PFSK-1 (cell line): ENCODE measurements around the gene SLC13A3.

Experiments
- FOXP2 ChIP-seq: optimal IDR thresholded peaks from 2 replicates; pipeline ENCODE3; 2011; ENCODE audit warnings: borderline replicate concordance, control low read depth, inconsistent platforms; ENCODE audit not compliant: insufficient read depth; ENCODE audit errors: extremely low read length, extremely low read depth
- POLR2AphosphoS5 ChIP-seq: IDR thresholded peaks from 2 replicates; pipeline ENCODE4 v1.6.1; 2012; ENCODE audit warnings: low read depth, mild to moderate bottlenecking, control low read depth, low read length, moderate library complexity
- REST ChIP-seq, 2 experiments: IDR thresholded peaks; 2 replicates each; pipeline versions ENCODE4 v1.6.1 to v1.8.0; 2011 to 2012; ENCODE audit warnings: low read depth in 2 of 2, low read length in 2 of 2, control low read depth in 1 of 2, inconsistent platforms in 1 of 2, mild to moderate bottlenecking in 1 of 2, moderate library complexity in 1 of 2; ENCODE audit not compliant: insufficient read depth in 1 of 2
- SIN3A ChIP-seq: IDR thresholded peaks from 2 replicates; pipeline ENCODE4 v1.6.1; 2012; ENCODE audit warnings: mild to moderate bottlenecking, low read length, moderate library complexity, borderline replicate concordance; ENCODE audit not compliant: insufficient read depth
- TAF1 ChIP-seq: IDR thresholded peaks from 2 replicates; pipeline ENCODE4 v1.6.1; 2012; ENCODE audit warnings: low read length, control low read depth, borderline replicate concordance; ENCODE audit not compliant: insufficient read depth

SLC13A3 gene

DNA sequence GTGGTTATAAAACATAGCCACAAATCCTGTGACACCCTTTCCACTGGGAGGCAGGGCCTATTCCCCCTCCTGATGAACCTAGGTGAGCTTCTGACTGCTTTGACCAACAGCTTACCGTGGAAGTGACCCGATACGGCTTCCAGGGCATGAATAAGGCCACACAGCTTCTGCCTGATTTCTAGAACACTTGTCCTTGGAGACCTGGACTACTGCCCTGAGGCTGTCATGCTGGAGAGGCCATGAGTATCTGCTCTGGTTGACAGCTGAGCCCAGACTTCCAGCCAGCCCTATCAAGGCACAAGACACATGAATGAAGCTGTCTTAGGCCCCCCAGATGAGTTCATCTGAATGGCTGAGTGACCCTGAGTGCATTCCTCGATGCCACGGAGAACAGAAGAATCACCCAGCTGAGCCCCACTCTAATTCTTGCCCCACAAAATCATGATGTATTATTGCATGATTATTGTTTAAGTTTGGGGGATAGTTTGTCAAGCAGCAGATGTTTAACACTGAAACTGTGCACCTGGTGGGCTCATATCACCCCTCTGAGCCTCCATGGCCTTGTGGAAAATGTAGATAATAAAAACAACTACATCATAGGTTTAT is 21.4 kb upstream of the SLC13A3 start:
- TF ChIP-seq TAF1 (no peak), REST (IDR thresholded peaks at IDR 0.05; ENCODE audit: insufficient read depth in 1 of 2, low read depth in 2 of 2, low read length in 2 of 2) (no peak), POLR2AphosphoS5 (no peak), SIN3A (no peak), FOXP2 (no peak)

DNA sequence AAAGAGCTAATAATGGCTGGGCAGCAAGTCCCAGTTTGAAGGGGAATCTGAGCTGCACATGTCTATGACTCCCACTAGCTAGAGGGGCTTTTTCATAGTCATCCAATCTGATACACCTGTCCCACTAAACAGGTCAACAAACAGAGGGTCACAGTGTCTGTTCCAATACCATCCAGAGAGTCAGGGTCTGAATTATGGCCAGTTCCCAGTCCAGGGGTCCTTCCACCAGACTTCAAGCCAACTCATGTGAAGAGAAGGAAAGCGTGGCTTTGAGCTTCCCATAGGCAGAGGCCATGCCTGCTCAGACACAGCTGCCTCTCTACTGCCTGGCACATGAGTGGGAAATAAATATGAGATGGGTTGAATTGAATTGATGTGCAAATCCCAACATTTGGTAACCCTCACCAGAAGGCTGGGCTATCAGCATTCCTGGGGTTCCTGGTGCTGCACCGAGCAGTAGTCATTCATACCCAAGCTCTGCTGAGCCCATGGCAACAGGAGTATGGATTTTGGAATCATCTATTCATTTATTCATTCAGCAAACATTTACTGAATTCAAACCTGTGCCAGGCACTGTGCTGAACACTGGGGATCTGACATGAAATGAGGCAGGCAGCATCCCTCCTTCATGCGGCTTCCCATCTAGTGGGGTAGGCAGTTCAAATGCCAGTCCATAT is 20.7 kb upstream of the SLC13A3 start:
- TF ChIP-seq SIN3A, result no peak
- TF ChIP-seq REST (IDR thresholded peaks at IDR 0.05; ENCODE audit: insufficient read depth in 1 of 2, low read depth in 2 of 2, low read length in 2 of 2), result no peak
- TF ChIP-seq TAF1, result no peak
- TF ChIP-seq FOXP2, result no peak
- no peak for TF ChIP-seq POLR2AphosphoS5

- TF ChIP-seq REST (IDR thresholded peaks at IDR 0.05; ENCODE audit: insufficient read depth in 1 of 2, low read depth in 2 of 2, low read length in 2 of 2) (no peak), SIN3A (no peak), TAF1 (no peak), POLR2AphosphoS5 (no peak)
Observed at GRCh38 chr20:46670585-46671584, 19.6 kb upstream of the SLC13A3 start.

DNA sequence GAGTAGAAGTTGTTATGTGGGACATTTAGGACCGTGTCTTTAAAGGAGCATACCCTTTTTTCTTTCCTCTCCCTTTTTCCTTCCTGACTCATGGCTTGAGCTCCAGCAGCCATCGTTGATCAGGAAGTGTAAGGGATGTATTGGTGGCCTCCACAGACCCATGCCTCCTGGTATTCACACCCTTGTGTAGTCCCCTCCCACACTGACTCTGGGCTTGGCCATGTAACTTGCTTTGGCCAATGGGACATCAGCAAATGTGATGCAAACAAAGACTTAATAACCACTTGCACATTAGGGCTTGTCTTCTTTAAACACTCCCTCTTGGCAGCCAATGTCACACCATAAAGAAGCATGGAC is 18.9 kb upstream of the SLC13A3 start:
- TF ChIP-seq TAF1 (no peak), POLR2AphosphoS5 (no peak), REST (IDR thresholded peaks at IDR 0.05; ENCODE audit: insufficient read depth in 1 of 2, low read depth in 2 of 2, low read length in 2 of 2) (no peak), SIN3A (no peak), FOXP2 (no peak)
